Immature natural killer cell (primary cell): Measurements from ENCODE around the gene SNX19. TPM values are rescaled to one million over a fixed set of nuclear protein-coding genes. Genes with fewer than 3 reads are reported as not detected.
"Not testable (repeated sequence)": the region's sequence is repeated elsewhere in the genome, so short reads cannot be mapped to it uniquely, and the experiment has no call there.

Experiments used
- DNase-seq, 3 donors: peaks; one replicate each; pipeline ENCODE4 v3.0.0; 2022; ENCODE audit warnings: mixed read lengths in 1 of 3
- H3K27ac Mint-ChIP-seq, 6 donors: one replicate each; pipeline ENCODE4 v1.8.0; 2020; ENCODE audit warnings: mixed read lengths in 6 of 6, mild to moderate bottlenecking in 5 of 6, inconsistent platforms in 4 of 6, moderate library complexity in 3 of 6
- H3K27me3 Mint-ChIP-seq, 3 donors: one replicate each; pipeline ENCODE4 v1.8.0; 2020 to 2021; ENCODE audit warnings: low read depth in 3 of 3, mild to moderate bottlenecking in 3 of 3, mixed read lengths in 3 of 3, moderate library complexity in 3 of 3, inconsistent platforms in 1 of 3
- H3K36me3 Mint-ChIP-seq, 3 donors: one replicate each; pipeline ENCODE4 v1.8.0; 2020; ENCODE audit warnings: mixed read lengths in 3 of 3, inconsistent platforms in 2 of 3, mild to moderate bottlenecking in 2 of 3
- H3K4me1 Mint-ChIP-seq, 2 donors: one replicate each; pipeline ENCODE4 v1.8.0; 2020; ENCODE audit warnings: inconsistent platforms in 2 of 2, mild to moderate bottlenecking in 2 of 2, mixed read lengths in 2 of 2, moderate library complexity in 1 of 2
- H3K4me3 Mint-ChIP-seq, 5 donors: one replicate each; pipeline ENCODE4 v1.8.0; 2020; ENCODE audit warnings: mild to moderate bottlenecking in 5 of 5, mixed read lengths in 5 of 5, inconsistent platforms in 3 of 5, moderate library complexity in 3 of 5
- H3K9me3 Mint-ChIP-seq, 6 donors: one replicate each; pipeline ENCODE4 v1.8.0; 2020; ENCODE audit warnings: mild to moderate bottlenecking in 6 of 6, mixed read lengths in 6 of 6, inconsistent platforms in 4 of 6, moderate library complexity in 3 of 6
- polyA plus RNA-seq, 3 donors: library from polyadenylated mRNA; unstranded; fragments of 300-500 nt; fragmentation: Illumina TruSeq; gene quantifications; one replicate each; pipeline ENCODE4 v1.2.3, GENCODE V29; 2021

The SNX19 gene
- polyA plus RNA-seq, 3 donors from 2014 or later, result 9.5 to 29.5 (median 18.0) TPM

- Mint-ChIP-seq H3K4me1 (peaks cover 5 to 8% of the 10 kb centered on the region in 2 donors), H3K4me3 (no peak overlapping the region), H3K27ac (no peak overlapping the region), H3K9me3 (no peaks in the 10 kb centered on the region), H3K36me3 (no peaks in the 10 kb centered on the region), H3K27me3 (peaks cover 3 to 6% (median 3%) of the 10 kb centered on the region in 3 donors)
- peak; percentile 83 to 87 (median 85) for DNase-seq
These were observed 54.1 kb downstream of the SNX19 start for GRCh38 chr11:130861902-130862860.

- Mint-ChIP-seq H3K9me3 (no peaks in the 10 kb centered on the region), H3K4me1 (peaks cover 5 to 8% of the 10 kb centered on the region in 2 donors)
- DNase-seq, result no peak
These were observed 55.0 kb downstream of the SNX19 start for GRCh38 chr11:130861283-130861682.

GRCh38 chr11:130859886-130860285, 56.4 kb downstream of the SNX19 start:
- DNase-seq, result no peak
- H3K9me3 Mint-ChIP-seq, result peaks cover 0 to 2% (median 0%) of the 10 kb centered on the region in 6 donors
- peaks cover 2 to 9% (median 3%) of the 10 kb centered on the region in 3 donors for H3K27me3 Mint-ChIP-seq
- no peak overlapping the region for H3K4me3 Mint-ChIP-seq
- peaks cover 5 to 8% of the 10 kb centered on the region in 2 donors for H3K4me1 Mint-ChIP-seq
- H3K27ac Mint-ChIP-seq, result no peak overlapping the region
- H3K36me3 Mint-ChIP-seq, result no peaks in the 10 kb centered on the region

More at GRCh38 chr11:130861283-130861682, 55.0 kb downstream of the SNX19 start:
- no peak overlapping the region for H3K4me3 Mint-ChIP-seq
- H3K27me3 Mint-ChIP-seq, result peaks cover 2 to 9% (median 3%) of the 10 kb centered on the region in 3 donors
- H3K27ac Mint-ChIP-seq, result no peak overlapping the region
- no peaks in the 10 kb centered on the region for H3K36me3 Mint-ChIP-seq

GRCh38 chr11:130858215-130858614, 58.1 kb downstream of the SNX19 start:
- Mint-ChIP-seq H3K4me1 (peaks cover 5 to 8% of the 10 kb centered on the region in 2 donors), H3K9me3 (peaks cover 0 to 2% (median 0%) of the 10 kb centered on the region in 6 donors), H3K36me3 (no peaks in the 10 kb centered on the region), H3K27me3 (peaks cover 2 to 9% (median 3%) of the 10 kb centered on the region in 3 donors), H3K4me3 (no peak overlapping the region), H3K27ac (no peak overlapping the region)
- peak in 1 of 3 donors; percentile 2 for DNase-seq

- H3K27me3 Mint-ChIP-seq, result peaks cover 0 to 13% (median 3%) of the 10 kb centered on the region in 3 donors
- H3K36me3 Mint-ChIP-seq, H3K4me3 Mint-ChIP-seq, H3K27ac Mint-ChIP-seq, H3K4me1 Mint-ChIP-seq, DNase-seq, H3K9me3 Mint-ChIP-seq: not testable (repeated sequence)
These were observed 60.6 kb downstream of the SNX19 start for GRCh38 chr11:130855707-130856106.

GRCh38 chr11:130854483-130854882, 61.8 kb downstream of the SNX19 start:
- Mint-ChIP-seq H3K4me3 (no peak overlapping the region), H3K9me3 (peaks cover 0 to 2% (median 0%) of the 10 kb centered on the region in 6 donors), H3K36me3 (no peaks in the 10 kb centered on the region), H3K27ac (no peak overlapping the region), H3K4me1 (no peaks in the 10 kb centered on the region), H3K27me3 (peaks cover 0 to 16% (median 2%) of the 10 kb centered on the region in 3 donors)
- DNase-seq, result no peak

GRCh38 chr11:130852589-130852988, 63.7 kb downstream of the SNX19 start:
- Mint-ChIP-seq H3K4me1 (no peaks in the 10 kb centered on the region), H3K36me3 (no peaks in the 10 kb centered on the region), H3K4me3 (no peak overlapping the region), H3K27me3 (peaks cover 2 to 14% (median 2%) of the 10 kb centered on the region in 3 donors), H3K9me3 (peaks cover 0 to 2% (median 0%) of the 10 kb centered on the region in 6 donors), H3K27ac (no peak overlapping the region)
- no peak for DNase-seq

- Mint-ChIP-seq H3K27me3 (peaks cover 2 to 15% (median 6%) of the 10 kb centered on the region in 3 donors), H3K4me1 (no peaks in the 10 kb centered on the region), H3K9me3 (no peaks in the 10 kb centered on the region), H3K36me3 (no peaks in the 10 kb centered on the region), H3K4me3 (no peak overlapping the region), H3K27ac (no peak overlapping the region)
- DNase-seq, result no peak
These were observed 65.9 kb downstream of the SNX19 start for GRCh38 chr11:130850185-130850944.

GRCh38 chr11:130849215-130849568, 67.1 kb downstream of the SNX19 start:
- DNase-seq, result no peak
- H3K9me3 Mint-ChIP-seq, result peaks cover 0 to 1% (median 0%) of the 10 kb centered on the region in 6 donors
- no peaks in the 10 kb centered on the region for H3K4me1 Mint-ChIP-seq
- H3K36me3 Mint-ChIP-seq, result no peaks in the 10 kb centered on the region
- H3K27me3 Mint-ChIP-seq, result peaks cover 2 to 15% (median 11%) of the 10 kb centered on the region in 3 donors
- no peak overlapping the region for H3K4me3 Mint-ChIP-seq
- H3K27ac Mint-ChIP-seq, result no peak overlapping the region

GRCh38 chr11:130848361-130849214, 67.7 kb downstream of the SNX19 start:
- no peak for DNase-seq
- H3K27ac Mint-ChIP-seq, result no peak overlapping the region
- H3K27me3 Mint-ChIP-seq, result peaks cover 2 to 15% (median 11%) of the 10 kb centered on the region in 3 donors
- no peaks in the 10 kb centered on the region for H3K36me3 Mint-ChIP-seq
- peaks cover 0 to 2% (median 0%) of the 10 kb centered on the region in 6 donors for H3K9me3 Mint-ChIP-seq
- no peaks in the 10 kb centered on the region for H3K4me1 Mint-ChIP-seq
- no peak overlapping the region for H3K4me3 Mint-ChIP-seq

GRCh38 chr11:130847517-130847916, 68.8 kb downstream of the SNX19 start:
- DNase-seq, result no peak
- Mint-ChIP-seq H3K27me3 (peaks cover 5 to 13% (median 11%) of the 10 kb centered on the region in 3 donors), H3K9me3 (peaks cover 0 to 2% (median 0%) of the 10 kb centered on the region in 6 donors), H3K27ac (no peak overlapping the region), H3K4me3 (no peak overlapping the region), H3K4me1 (no peaks in the 10 kb centered on the region), H3K36me3 (no peaks in the 10 kb centered on the region)

- Mint-ChIP-seq H3K36me3 (no peaks in the 10 kb centered on the region), H3K4me3 (no peak overlapping the region), H3K27ac (no peak overlapping the region), H3K9me3 (peaks cover 0 to 2% (median 0%) of the 10 kb centered on the region in 6 donors), H3K4me1 (no peaks in the 10 kb centered on the region), H3K27me3 (peaks cover 5 to 16% (median 9%) of the 10 kb centered on the region in 3 donors)
- DNase-seq, result no peak
These were observed 69.7 kb downstream of the SNX19 start for GRCh38 chr11:130846606-130847005.

- Mint-ChIP-seq H3K4me3 (no peak overlapping the region), H3K27me3 (peaks cover 13 to 17% (median 13%) of the 10 kb centered on the region in 3 donors), H3K4me1 (no peaks in the 10 kb centered on the region), H3K36me3 (peaks cover 0 to 4% (median 0%) of the 10 kb centered on the region in 3 donors), H3K27ac (no peak overlapping the region), H3K9me3 (peaks cover 0 to 19% (median 11%) of the 10 kb centered on the region in 6 donors)
- DNase-seq, result no peak
These were observed 74.3 kb downstream of the SNX19 start for GRCh38 chr11:130842001-130842400.
